Activated CD4-positive, alpha-beta T cell treated with anti-CD3 and anti-CD28 coated beads for 36 hours (primary cell): ENCODE measurements around the gene RBM4. TPM values are rescaled to one million over a fixed set of nuclear protein-coding genes. Genes with fewer than 3 reads are reported as not detected.

Source experiments
- ATAC-seq: fragments of 200-7000 bp; cut with Tn5 transposase; one replicate; pipeline ENCODE4 v1.10.0; 2021; ENCODE audit warnings: mild to moderate bottlenecking, moderate library complexity
- CTCF ChIA-PET: fragments of 350-600 bp; sonication (Branson Sonifier 250); formaldehyde crosslinking; loops from one replicate; lab custom pipeline; 2021; ENCODE audit warnings: antibody characterized with exemption; lab: Charles Lee
- POLR2A ChIA-PET: fragments of 350-600 bp; sonication (Branson Sonifier 250); formaldehyde crosslinking; loops from one replicate; lab custom pipeline; 2021; ENCODE audit warnings: antibody characterized with exemption, inconsistent platforms; lab: Charles Lee
- DNase-seq: peaks from one replicate; pipeline ENCODE4 v3.0.0-alpha.2; 2020
- H3K27ac Mint-ChIP-seq: one replicate; pipeline ENCODE4 v1.8.0; 2021; ENCODE audit warnings: mixed read lengths
- H3K27me3 Mint-ChIP-seq: one replicate; pipeline ENCODE4 v1.8.0; 2021; ENCODE audit warnings: mixed read lengths
- H3K36me3 Mint-ChIP-seq: one replicate; pipeline ENCODE4 v1.8.0; 2021; ENCODE audit warnings: low read depth, mixed read lengths
- H3K4me1 Mint-ChIP-seq: one replicate; pipeline ENCODE4 v1.8.0; 2021; ENCODE audit warnings: mixed read lengths
- H3K4me3 Mint-ChIP-seq: one replicate; pipeline ENCODE4 v1.8.0; 2021; ENCODE audit warnings: mild to moderate bottlenecking, moderate library complexity, mixed read lengths
- H3K9me3 Mint-ChIP-seq: one replicate; pipeline ENCODE4 v1.8.0; 2021; ENCODE audit warnings: low read depth, mixed read lengths
- intact Hi-C, 2 experiments: fragments of 100-400 bp; cut with DNase I in 1 of 2; cut with micrococcal nuclease in 1 of 2; formaldehyde crosslinking; loops; one replicate each; pipeline versions ENCODE4 v1.14.2 to v1.15.1; 2022 to 2024; cut with DNase I, micrococcal nuclease
- total RNA-seq, 2 experiments: library from RNA; stranded (reverse); gene quantifications; one replicate each; pipeline ENCODE4 v1.2.3, GENCODE V29; 2021

RBM4 gene
- total RNA-seq, 2 experiments from 2014 or later, result 104 to 122 TPM

DNA sequence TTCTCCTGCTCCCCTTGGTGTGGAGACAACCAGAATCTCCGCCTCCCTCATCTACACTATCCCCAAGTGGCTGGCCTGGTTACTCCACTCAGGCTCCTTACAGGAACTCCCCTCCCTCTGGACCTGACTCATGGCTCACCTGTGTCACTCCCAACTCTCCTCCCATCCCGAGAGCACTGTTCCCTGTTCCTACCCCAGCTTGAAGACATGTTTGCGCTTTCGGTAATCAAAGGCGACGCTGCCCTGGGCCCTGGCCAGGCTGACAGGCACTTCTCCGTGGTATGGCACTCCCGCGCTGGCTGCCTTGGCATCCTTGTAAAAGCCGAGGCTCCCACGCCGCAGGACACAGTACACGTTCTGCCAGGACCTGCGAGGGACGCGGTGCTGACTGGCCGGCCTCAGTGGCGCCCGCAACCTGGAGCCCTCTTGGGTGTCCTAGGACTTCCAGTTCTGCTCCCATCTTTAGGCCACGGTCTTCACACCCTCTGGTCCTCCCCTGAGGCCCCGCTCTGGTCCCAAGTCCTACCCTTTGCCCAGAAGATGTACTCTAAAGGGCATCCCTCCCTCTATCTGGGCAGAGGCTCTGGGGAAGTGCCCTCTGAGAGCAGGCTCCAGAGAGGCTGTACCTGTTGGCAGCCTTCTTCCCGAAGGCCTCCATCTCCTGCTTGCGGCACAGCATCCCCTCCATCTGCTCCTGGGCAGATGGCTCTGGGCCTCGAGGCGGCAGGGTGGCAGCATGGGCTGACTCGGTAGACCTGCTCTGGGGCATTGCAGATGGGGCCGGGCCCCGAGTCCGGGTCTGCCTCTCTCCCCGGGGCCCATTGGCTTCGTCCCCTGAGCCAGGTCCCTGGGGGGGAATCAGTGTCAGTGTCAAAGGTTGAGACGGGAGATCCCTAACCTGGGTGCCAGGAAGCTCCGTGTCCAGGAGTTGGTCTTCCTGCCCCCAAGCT, 48.6 kb downstream of the RBM4 start:
- H3K9me3 Mint-ChIP-seq, result no peaks in the 10 kb centered on the region
- CTCF ChIA-PET, result interaction anchor here (0.7 to 1.2 kb wide), 3 partner anchors 9 to 290 kb away, joined by 4 read pairs; partner anchors contain the start of gene RBM4B
- intact Hi-C loops, result no loop called here

DNA sequence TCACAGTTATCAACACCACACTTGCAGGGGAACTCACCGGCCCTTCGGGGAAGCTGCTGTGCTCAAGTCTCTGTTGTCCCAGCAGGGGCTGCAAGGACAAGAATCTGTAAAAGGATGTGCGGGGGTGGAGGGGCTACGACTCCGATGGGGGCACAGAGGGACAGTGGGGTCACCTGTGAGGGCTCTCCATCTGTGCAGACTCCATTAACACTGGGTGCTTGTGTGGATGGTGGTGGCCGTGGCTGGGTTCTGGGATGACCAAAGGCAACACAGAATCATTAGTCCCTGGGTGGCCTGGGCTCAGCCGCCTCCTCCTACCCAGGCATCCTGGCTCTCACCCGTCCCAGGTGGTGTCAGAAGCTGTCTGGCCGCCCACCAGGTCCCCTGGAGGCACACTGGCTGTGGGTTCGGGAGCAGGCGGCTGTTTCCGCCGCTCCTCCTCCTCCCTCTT, 49.4 kb downstream of the RBM4 start:
- Mint-ChIP-seq H3K9me3 (no peaks in the 10 kb centered on the region), H3K27ac (no peak overlapping the region), H3K4me3 (no peak overlapping the region), H3K27me3 (no peaks in the 10 kb centered on the region), H3K4me1 (no peaks in the 10 kb centered on the region), H3K36me3 (no peaks in the 10 kb centered on the region)
- ATAC-seq (no peak), DNase-seq (no peak)
- ChIA-PET POLR2A (no interaction called here), CTCF (interaction anchor here (1.1 kb wide), 1 partner anchor 110 kb away, joined by 4 read pairs; no protein-coding TSS in a partner anchor)
- intact Hi-C loops, result no loop called here

More for the DNA sequence above, 48.6 kb downstream of the RBM4 start:
- no peaks in the 10 kb centered on the region for H3K4me1 Mint-ChIP-seq
- H3K27me3 Mint-ChIP-seq, result no peaks in the 10 kb centered on the region
- ATAC-seq (no peak), DNase-seq (no peak)
- POLR2A ChIA-PET, result no interaction called here
- H3K4me3 Mint-ChIP-seq, result no peak overlapping the region
- H3K36me3 Mint-ChIP-seq, result no peaks in the 10 kb centered on the region
- no peak overlapping the region for H3K27ac Mint-ChIP-seq

DNA sequence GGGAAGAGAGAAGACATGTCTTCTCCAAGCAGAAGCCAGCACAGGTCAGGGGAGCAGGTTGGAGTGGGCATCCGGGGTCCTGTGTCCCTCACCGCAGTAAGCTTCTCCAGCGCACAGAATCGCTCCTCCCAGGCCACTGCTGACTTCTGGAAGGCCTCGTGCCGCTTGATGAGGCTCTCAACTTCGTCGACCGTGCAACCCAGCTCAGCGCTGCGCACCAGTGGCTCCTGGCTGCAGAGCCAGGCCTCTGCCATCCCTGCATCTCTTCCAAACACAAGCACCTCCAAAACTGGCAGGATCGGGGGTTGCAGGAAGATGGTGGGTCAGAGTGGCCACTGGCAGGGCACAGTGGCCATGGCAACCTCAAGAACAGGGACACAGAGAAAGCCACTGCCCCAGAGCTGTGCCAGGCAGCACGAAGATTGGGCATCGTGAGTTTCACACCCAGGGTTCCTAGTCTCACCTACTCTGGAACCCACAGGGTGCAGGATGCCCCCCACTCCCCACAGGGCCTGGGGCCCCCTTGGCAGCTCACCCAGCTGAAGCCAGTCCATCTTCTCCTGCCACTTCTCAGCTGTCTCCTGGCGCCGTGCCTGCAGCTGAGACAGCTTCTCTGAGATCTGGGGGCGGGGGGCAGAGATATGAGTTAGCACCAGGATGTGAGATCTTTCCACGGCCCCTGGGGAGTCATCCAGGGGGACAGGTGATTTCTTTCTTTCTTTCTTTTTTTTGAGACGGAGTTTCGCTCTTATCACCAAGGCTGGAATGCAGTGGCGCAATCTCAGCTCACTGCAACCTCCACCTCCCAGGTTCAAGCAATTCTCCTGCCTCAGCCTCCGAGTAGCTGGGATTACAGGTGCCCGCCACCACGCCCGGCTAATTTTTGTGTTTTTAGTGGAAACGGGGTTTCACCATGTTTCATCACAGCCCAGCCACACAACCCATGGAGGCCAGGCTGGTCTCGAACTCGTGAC, 50.3 kb downstream of the RBM4 start:
- no peak for DNase-seq
- no peak overlapping the region for H3K4me3 Mint-ChIP-seq
- POLR2A ChIA-PET, result no interaction called here

DNA sequence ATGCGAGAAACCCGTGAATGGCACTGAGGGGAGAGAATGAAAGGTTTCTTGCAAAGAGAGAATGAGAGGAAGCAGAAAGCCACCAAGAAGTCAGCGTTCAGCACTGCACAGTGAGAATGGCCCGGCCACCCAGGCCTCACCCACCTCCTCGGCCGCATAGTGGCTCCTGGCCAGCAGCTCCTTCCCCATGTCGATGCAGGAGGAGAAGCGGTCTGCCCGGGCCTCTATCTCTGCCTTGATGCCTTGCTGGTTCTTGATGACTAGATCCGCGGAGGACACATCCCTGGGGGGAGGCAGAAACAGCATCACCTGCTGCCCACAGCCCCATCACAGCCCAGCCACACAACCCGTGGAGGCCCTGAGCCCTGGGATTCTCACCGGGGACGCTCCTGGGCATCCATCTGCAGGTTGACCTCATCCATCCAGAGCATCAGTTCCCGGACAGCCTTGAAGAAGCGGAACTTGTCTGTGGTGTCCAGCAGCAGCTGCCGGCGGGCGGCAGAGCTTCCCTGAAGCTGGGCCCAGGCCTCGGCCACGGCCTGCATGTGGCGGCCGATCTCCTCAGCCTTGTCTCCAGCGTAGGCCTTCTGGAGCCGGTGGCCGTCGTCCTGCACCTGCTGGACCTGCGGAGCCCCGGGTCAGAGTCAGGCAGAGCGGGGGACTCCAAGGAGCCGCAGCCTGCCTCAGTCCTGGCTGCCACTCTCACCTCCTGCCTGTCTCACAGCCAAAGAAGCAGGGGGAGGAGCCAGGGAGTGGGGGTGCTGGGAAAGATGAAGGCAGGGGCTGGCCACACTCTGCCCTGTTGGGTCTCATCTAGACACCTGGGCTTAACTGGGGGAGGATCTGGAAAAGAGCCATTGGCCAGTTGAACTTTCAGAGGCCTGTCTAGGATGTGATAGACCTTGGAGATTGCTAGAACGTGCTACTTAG, 51.4 kb downstream of the RBM4 start:
- ChIA-PET POLR2A (no interaction called here), CTCF (interaction anchor here (1.3 kb wide), 1 partner anchor 11 kb away, joined by 9 read pairs; no protein-coding TSS in a partner anchor)
- H3K27ac Mint-ChIP-seq, result no peak overlapping the region
- intact Hi-C loops, result no loop called here
- no peaks in the 10 kb centered on the region for H3K36me3 Mint-ChIP-seq
- ATAC-seq (no peak), DNase-seq (no peak)
- no peaks in the 10 kb centered on the region for H3K27me3 Mint-ChIP-seq
- no peak overlapping the region for H3K4me3 Mint-ChIP-seq
- no peaks in the 10 kb centered on the region for H3K9me3 Mint-ChIP-seq
- no peaks in the 10 kb centered on the region for H3K4me1 Mint-ChIP-seq

More for the DNA sequence above, 50.3 kb downstream of the RBM4 start:
- H3K27ac Mint-ChIP-seq, result no peak overlapping the region
- intact Hi-C loops, result no loop called here
- no peaks in the 10 kb centered on the region for H3K36me3 Mint-ChIP-seq
- CTCF ChIA-PET, result interaction anchor here (1.3 kb wide), 1 partner anchor 10 kb away, joined by 9 read pairs; no protein-coding TSS in a partner anchor
- H3K27me3 Mint-ChIP-seq, result no peaks in the 10 kb centered on the region
- no peak for ATAC-seq
- H3K4me1 Mint-ChIP-seq, result no peaks in the 10 kb centered on the region
- no peaks in the 10 kb centered on the region for H3K9me3 Mint-ChIP-seq

GRCh38 chr11:66691311-66691980, 52.9 kb downstream of the RBM4 start:
- intact Hi-C loops, result no loop called here
- Mint-ChIP-seq H3K36me3 (no peaks in the 10 kb centered on the region), H3K4me1 (no peaks in the 10 kb centered on the region), H3K27me3 (no peaks in the 10 kb centered on the region), H3K9me3 (no peaks in the 10 kb centered on the region), H3K27ac (no peak overlapping the region), H3K4me3 (no peak overlapping the region)
- ChIA-PET POLR2A (no interaction called here), CTCF (interaction anchor here (0.6 to 1.2 kb wide), 3 partner anchors 143 to 302 kb away, joined by 3 to 4 read pairs (median 3); no protein-coding TSS in a partner anchor)
- DNase-seq, result no peak
- no peak for ATAC-seq

DNA sequence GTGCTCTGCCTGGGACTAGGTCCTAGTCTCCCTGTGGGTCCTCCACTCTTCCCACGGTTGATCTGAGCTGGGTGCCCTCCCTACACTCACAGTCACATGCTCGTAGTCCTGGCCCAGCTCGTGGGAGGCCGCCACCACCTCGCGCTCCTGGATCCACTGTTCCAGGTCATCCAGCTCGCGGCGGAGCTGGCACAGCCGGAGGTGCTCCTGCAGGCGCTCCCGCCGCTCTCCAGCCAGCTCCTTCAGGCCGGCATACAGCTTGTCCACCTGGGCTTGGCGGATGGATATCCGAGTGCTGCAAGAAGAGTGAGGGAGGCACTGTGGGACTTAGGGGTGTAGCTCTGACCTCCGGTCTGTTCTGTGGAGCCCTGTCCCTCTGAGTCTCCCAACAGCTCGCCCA, 53.9 kb downstream of the RBM4 start:
- POLR2A ChIA-PET, result no interaction called here
- no peak for ATAC-seq
- Mint-ChIP-seq H3K36me3 (no peaks in the 10 kb centered on the region), H3K27ac (no peak overlapping the region), H3K4me1 (no peaks in the 10 kb centered on the region), H3K4me3 (no peak overlapping the region), H3K9me3 (no peaks in the 10 kb centered on the region), H3K27me3 (no peaks in the 10 kb centered on the region)
- CTCF ChIA-PET, result interaction anchor here (0.9 to 1.8 kb wide), 3 partner anchors 141 to 361 kb away, joined by 3 to 12 read pairs (median 4); no protein-coding TSS in a partner anchor
- intact Hi-C loops, result no loop called here
- DNase-seq, result no peak

DNA sequence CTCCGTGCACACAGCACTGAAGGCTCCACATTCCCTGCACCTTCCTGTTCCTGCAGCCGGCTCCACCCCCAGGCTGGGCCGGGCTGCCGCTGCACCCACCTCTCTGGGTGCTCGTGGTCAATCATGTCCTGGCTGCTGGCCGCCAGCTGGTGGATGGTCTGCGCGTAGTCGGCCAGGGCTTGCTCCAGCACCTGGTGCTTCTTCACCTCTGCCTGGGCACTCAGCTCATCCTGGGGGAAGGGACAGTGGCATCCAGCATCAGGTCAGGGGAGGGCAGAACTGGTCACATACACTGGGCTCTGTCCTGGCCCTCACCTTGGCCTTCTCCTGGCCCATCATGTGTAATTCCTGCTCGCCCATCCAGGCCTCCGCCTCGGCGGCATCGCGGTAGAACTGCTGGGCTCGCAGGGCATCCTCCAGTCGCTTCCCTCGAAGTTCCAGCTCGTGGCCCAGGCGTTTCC, 54.4 kb downstream of the RBM4 start:
- Mint-ChIP-seq H3K4me3 (no peak overlapping the region), H3K27me3 (no peaks in the 10 kb centered on the region), H3K4me1 (no peaks in the 10 kb centered on the region), H3K36me3 (no peaks in the 10 kb centered on the region), H3K9me3 (no peaks in the 10 kb centered on the region), H3K27ac (no peak overlapping the region)
- POLR2A ChIA-PET, result no interaction called here
- no peak for DNase-seq
- intact Hi-C loops, result no loop called here
- ATAC-seq, result no peak
- CTCF ChIA-PET, result interaction anchor here (0.9 to 1.8 kb wide), 4 partner anchors 141 to 378 kb away, joined by 3 to 12 read pairs (median 4); no protein-coding TSS in a partner anchor

DNA sequence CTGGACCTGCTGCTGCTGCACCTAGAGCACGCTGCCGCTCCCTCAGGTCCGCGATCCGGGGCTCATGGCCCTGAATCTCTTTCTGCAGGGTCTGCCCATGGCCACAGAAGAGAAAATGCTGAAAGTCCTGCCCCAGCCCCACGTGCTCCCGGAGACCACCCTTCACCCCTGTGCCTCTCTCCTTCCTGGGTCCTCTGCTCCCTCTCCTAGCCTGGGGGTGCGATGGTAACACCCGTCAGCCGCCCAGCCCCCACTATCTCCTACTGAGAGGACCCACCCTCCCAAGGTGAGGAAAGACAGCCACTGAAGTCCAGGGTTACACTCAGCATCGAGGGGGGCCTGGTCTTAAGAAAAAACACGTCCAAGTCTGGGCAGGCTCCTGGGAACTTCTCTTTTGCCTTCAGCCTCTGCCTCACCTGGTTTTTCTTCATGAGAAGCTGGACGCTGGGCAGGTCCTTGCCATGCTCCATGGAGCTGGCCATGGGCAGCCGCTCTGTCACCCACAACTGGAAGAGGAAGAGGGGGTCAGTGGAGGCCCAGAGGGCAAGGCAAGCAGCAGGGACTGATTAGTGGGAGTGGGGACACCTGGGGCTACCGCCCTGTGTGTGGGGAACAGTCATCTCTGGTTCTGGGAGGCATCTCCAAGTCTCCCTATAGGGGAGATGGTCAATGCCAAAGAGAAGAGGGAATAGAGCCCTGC, 55.0 kb downstream of the RBM4 start:
- POLR2A ChIA-PET, result interaction anchor here (0.6 kb wide), 1 partner anchor 13 kb away, joined by 3 read pairs; no protein-coding TSS in a partner anchor
- H3K9me3 Mint-ChIP-seq, result no peaks in the 10 kb centered on the region
- ATAC-seq (no peak), DNase-seq (no peak)
- H3K27ac Mint-ChIP-seq, result no peak overlapping the region
- H3K36me3 Mint-ChIP-seq, result no peaks in the 10 kb centered on the region
- no peaks in the 10 kb centered on the region for H3K4me1 Mint-ChIP-seq
- no peak overlapping the region for H3K4me3 Mint-ChIP-seq
- CTCF ChIA-PET, result interaction anchor here (0.6 to 1.8 kb wide), 5 partner anchors 36 to 377 kb away, joined by 3 to 12 read pairs (median 3); partner anchors contain the start of gene SPTBN2
- intact Hi-C loops, result loop anchor here (1.0 to 2.0 kb wide), 6 partner anchors 51 to 377 kb away; a partner anchor contains a TSS
- no peaks in the 10 kb centered on the region for H3K27me3 Mint-ChIP-seq

DNA sequence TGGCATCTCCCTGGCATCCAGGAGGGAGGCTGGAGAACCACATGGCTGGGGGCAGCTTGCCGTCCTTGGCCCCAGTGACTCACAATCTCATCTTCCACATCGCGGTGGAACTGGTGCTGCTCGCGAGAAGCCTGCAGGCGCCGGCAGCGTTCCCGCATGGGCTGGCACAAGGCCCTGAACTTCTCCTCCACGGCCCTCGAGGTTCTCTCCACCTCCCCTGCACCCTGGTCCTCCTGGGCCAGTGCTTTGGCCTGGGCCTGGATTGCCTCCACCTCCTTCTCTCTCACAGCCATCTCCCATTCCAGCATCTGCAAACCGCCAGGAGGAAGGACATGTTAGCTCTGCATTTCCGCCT, 55.5 kb downstream of the RBM4 start:
- Mint-ChIP-seq H3K4me3 (no peak overlapping the region), H3K27ac (no peak overlapping the region), H3K4me1 (no peaks in the 10 kb centered on the region), H3K9me3 (no peaks in the 10 kb centered on the region), H3K36me3 (no peaks in the 10 kb centered on the region), H3K27me3 (no peaks in the 10 kb centered on the region)
- POLR2A ChIA-PET, result interaction anchor here (0.6 kb wide), 1 partner anchor 13 kb away, joined by 3 read pairs; no protein-coding TSS in a partner anchor
- CTCF ChIA-PET, result interaction anchor here (0.6 to 1.1 kb wide), 4 partner anchors 35 to 377 kb away, joined by 3 to 5 read pairs (median 3); partner anchors contain the start of gene SPTBN2
- ATAC-seq (no peak), DNase-seq (no peak)
- intact Hi-C loops, result loop anchor here (1.0 to 2.0 kb wide), 6 partner anchors 51 to 377 kb away; a partner anchor contains a TSS
